ENCODE data around the gene CDHR5. TPM values are rescaled to one million over a fixed set of nuclear protein-coding genes. Genes with fewer than 3 reads are reported as not detected.

Gene CDHR5
- total and polyA plus RNA-seq, 2 of the 4 experiments (the other 2 are of a cell fraction) = not detected

GRCh38 chr11:623999-624704 lies 603 bp downstream of the CDHR5 start:
- no TSS peak for BruUV-seq (replicated peaks)
- Histone ChIP-seq H2AFZ (replicated peaks; ENCODE audit: low read length, poor library complexity) (no peak overlapping the region), H2AK9ac (replicated peaks; ENCODE audit: low read depth, low read length, poor library complexity) (no peak overlapping the region), H3K9me3 (ENCODE audit: control insufficient read depth, insufficient read depth, low read length) (no peaks in the 10 kb centered on the region), H3K4me2 (ENCODE audit: low read depth, low read length) (no peak overlapping the region), H4K91ac (ENCODE audit: insufficient read depth, low read depth, low read length) (no peak overlapping the region), H3K4me3 (ENCODE audit: insufficient read depth, low read depth, low read length) (no peak overlapping the region), H3K27ac (ENCODE audit: insufficient read depth, low read length) (no peak overlapping the region), H2BK120ac (ENCODE audit: low read depth, low read length) (no peak overlapping the region), H3K18ac (ENCODE audit: low read depth, low read length) (no peak overlapping the region), H3K36me3 (ENCODE audit: control insufficient read depth, insufficient read depth, low read length) (peaks cover 2% of the 10 kb centered on the region; the same call in 1 of the 2 replicates), H4K8ac (ENCODE audit: low read depth in 2 of 2, low read length in 2 of 2) (no peak overlapping the region), H3K14ac (replicated peaks; ENCODE audit: low read depth, low read length) (no peak overlapping the region), H4K5ac (ENCODE audit: low read depth, low read length) (no peak overlapping the region), H3K9ac (ENCODE audit: low read depth, low read length) (no peak overlapping the region), H3K23ac (ENCODE audit: low read depth, low read length) (no peak overlapping the region), H3K27me3 (ENCODE audit: control insufficient read depth, insufficient read depth, low read length) (peaks cover 2% of the 10 kb centered on the region; the same call in 1 of the 2 replicates), H3K9me1 (ENCODE audit: insufficient read depth, low read length) (peaks cover 8% of the 10 kb centered on the region; the same call in 1 of the 2 replicates), H2BK15ac (ENCODE audit: low read depth, low read length) (no peak overlapping the region), H3K4me1 (ENCODE audit: control insufficient read depth, insufficient read depth, low read length) (peaks cover 2% of the 10 kb centered on the region; the same call in 1 of the 2 replicates), H3K79me1 (ENCODE audit: low read depth in 1 of 2, low read length in 2 of 2) (0 out of 4 replicates have a peak, but pooled peaks cover 0 to 3% of the 10 kb centered on the region in 2 experiments), H2AK5ac (ENCODE audit: low read depth, low read length) (no peak overlapping the region), H2BK5ac (ENCODE audit: low read depth, low read length, poor library complexity, severe bottlenecking) (no peak overlapping the region), H2BK20ac (ENCODE audit: low read depth, low read length) (no peak overlapping the region), H3K56ac (ENCODE audit: extremely low read depth, insufficient read depth, low read length) (no peak overlapping the region), H4K20me1 (ENCODE audit: insufficient read depth, low read length) (peaks cover 6% of the 10 kb centered on the region), H3K4ac (ENCODE audit: low read depth, low read length) (no peak overlapping the region)
- in situ Hi-C loops (cut with MboI; ENCODE audit: low sequenced_read_pairs) (no loop called here), intact Hi-C loops (cut with micrococcal nuclease) (no loop called here), dilution Hi-C loops (cut with HindIII; ENCODE audit: low sequenced_read_pairs, unreplicated experiment) (no loop called here)
- no peak for DNase-seq
- ATAC-seq (ENCODE audit: low read depth) = peak; percentile 28; the same call in 1 of the 2 replicates
- 78% methylated on average over 10 of the region's 25 CpGs; no CpG with 5 or more reads in 1 of the 2 experiments for WGBS, 2 experiments (ENCODE audit: extremely low coverage in 2 of 2, insufficient read length in 1 of 2)
- ChIA-PET POLR2A (ENCODE audit: unreplicated experiment) (no interaction called here), CTCF (no interaction called here)
- TF ChIP-seq MAFK (IDR thresholded peaks at IDR 0.05; ENCODE audit: low read depth, low read length) = no peak
- TF ChIP-seq POLR2A (IDR thresholded peaks at IDR 0.05; ENCODE audit: low read depth, low read length) = no peak
- TF ChIP-seq RFX5 (IDR thresholded peaks at IDR 0.05; ENCODE audit: low read depth, low read length) = no peak
- TF ChIP-seq MXI1 (IDR thresholded peaks at IDR 0.05; ENCODE audit: borderline replicate concordance, low read depth, low read length) = no peak
- TF ChIP-seq ELK1 (IDR thresholded peaks at IDR 0.05; ENCODE audit: borderline replicate concordance, low read depth, low read length) = no peak
- no peak for TF ChIP-seq FOS (IDR thresholded peaks at IDR 0.05; ENCODE audit: low read depth, low read length)

Data from IMR-90 (cell line).